GM21528 (cell line): ENCODE results near the gene STN1.
"Not testable (repeated sequence)": the region's sequence is repeated elsewhere in the genome, so short reads cannot be mapped to it uniquely, and the experiment has no call there.

Experiments
- ATAC-seq: cut with Tn5 transposase; IDR thresholded peaks from one replicate; pipeline ENCODE4 v1.9.1; 2021; ENCODE audit warnings: mild to moderate bottlenecking, moderate library complexity; ENCODE audit not compliant: unreplicated experiment, low FRiP score

The STN1 gene

GRCh38 chr10:103849212-103849877 lies 68.6 kb downstream of the STN1 start:
- ATAC-seq: no peak

GRCh38 chr10:103847909-103848468 lies 70.0 kb downstream of the STN1 start:
- ATAC-seq: no peak

- no peak for ATAC-seq
Observed at GRCh38 chr10:103847346-103847745, 70.6 kb downstream of the STN1 start.

GRCh38 chr10:103845972-103846371 lies 72.0 kb downstream of the STN1 start:
- ATAC-seq: no peak

GRCh38 chr10:103845346-103845745 lies 72.6 kb downstream of the STN1 start:
- ATAC-seq: not testable (repeated sequence)

GRCh38 chr10:103843854-103844570 lies 74.0 kb downstream of the STN1 start:
- no peak for ATAC-seq

GRCh38 chr10:103843045-103843444 lies 74.9 kb downstream of the STN1 start:
- ATAC-seq: no peak

- ATAC-seq: no peak
Observed at GRCh38 chr10:103842605-103843004, 75.4 kb downstream of the STN1 start.

- ATAC-seq: no peak
Observed at GRCh38 chr10:103841519-103841918, 76.5 kb downstream of the STN1 start.

- no peak for ATAC-seq
Observed at GRCh38 chr10:103840740-103841070, 77.3 kb downstream of the STN1 start.

- no peak for ATAC-seq
Observed at GRCh38 chr10:103839872-103840739, 77.9 kb downstream of the STN1 start.

- ATAC-seq: no peak
Observed at GRCh38 chr10:103839519-103839871, 78.5 kb downstream of the STN1 start.

- no peak for ATAC-seq
Observed at GRCh38 chr10:103838862-103839518, 79.0 kb downstream of the STN1 start.

GRCh38 chr10:103838070-103838395 lies 80.0 kb downstream of the STN1 start:
- no peak for ATAC-seq

- ATAC-seq: no peak
Observed at GRCh38 chr10:103837370-103838069, 80.5 kb downstream of the STN1 start.

- no peak for ATAC-seq
Observed at GRCh38 chr10:103836861-103837260, 81.1 kb downstream of the STN1 start.

GRCh38 chr10:103836273-103836672 lies 81.7 kb downstream of the STN1 start:
- no peak for ATAC-seq

- ATAC-seq: no peak
Observed at GRCh38 chr10:103835096-103836050, 82.6 kb downstream of the STN1 start.
